ENCODE data around the gene GLI3.

Gene GLI3

DNA sequence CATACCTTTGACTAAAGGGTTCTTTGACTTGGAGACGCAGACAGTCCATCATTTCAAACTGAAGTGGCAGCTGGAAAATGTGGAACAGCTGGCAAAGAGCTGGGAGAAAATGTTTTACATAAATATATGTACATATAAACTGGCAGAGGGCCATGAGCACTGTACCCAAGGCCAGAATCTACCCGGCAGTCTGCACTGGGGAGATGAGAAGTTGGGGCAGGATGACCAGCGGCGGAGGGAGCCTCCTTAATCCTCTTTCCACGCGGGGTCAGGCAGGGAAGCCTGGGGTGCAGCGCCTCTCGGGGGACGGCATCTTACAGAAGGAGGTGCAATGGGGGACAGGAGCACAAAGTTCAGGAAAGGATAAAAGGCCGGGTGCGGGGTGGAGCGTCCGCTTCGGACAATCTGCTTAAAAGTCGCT is 1.3 kb downstream of the GLI3 start:
- no peak for DNase-seq

DNA sequence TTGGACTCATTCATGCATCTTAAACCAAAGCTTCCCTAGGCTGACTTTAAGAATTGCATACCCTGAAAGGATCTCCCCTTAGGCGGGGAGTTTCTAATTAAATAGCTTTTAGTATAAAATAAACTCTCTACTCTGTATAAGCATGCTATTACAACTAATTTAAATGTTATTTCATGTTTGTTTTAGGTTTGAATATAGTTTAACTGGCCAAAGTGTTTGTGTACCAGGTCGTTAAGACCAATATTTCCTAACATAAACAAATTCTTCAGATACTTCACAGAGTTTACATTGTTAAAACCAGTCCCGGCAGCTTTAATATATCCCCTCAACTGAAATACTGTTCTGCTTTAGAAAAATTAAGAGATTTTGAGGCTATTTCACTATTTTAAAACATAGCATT is 2.3 kb downstream of the GLI3 start:
- DNase-seq, result no peak

DNA sequence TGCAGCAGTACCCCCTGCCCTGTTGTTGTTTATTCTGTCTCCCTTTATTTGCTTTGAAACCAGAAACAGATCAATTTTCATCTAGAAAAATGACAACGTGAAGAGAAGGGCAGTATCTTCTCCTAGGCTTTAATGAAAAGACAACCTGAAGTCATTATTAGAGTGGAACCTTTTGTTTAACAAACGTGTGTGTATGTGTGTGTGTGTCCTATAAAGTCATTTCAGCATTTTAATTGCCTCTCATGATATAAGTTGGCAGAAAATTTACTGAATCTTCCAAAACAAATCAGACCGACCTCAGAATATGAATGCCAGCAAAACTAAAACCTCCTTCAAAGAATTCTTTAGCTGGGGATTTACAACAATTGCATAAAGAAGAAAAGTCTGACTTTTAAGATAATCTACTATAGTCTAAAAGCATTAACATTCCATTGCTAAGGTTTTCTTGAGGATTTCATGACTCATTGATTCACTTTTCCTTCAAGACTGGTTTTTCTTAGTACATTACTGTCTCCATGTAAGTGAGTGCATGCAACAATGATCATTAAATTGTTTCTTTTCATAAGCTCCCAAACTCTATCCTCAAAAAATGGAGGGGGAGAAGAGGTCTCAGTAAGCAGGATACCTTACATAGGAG is 3.2 kb downstream of the GLI3 start:
- DNase-seq, result no peak

DNA sequence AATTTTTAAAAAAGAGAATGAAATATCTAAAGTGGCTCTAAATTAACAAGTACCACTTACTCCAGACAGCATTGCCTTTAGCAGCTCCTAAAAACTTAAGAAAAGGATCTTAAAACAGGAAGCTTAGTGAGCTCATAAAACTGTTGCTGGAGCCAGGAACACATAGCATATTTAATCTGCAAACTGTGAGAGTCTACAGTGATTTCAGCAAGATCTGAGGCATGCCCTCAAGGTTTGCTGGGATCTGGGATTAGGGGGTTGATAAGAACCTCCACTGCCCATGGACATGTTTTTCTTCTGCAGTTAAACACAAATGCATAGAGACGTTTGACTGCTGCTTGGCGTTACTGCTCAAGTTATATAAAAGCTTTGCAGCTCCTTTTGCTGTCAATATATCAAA is 3.8 kb downstream of the GLI3 start:
- DNase-seq, result no peak

DNA sequence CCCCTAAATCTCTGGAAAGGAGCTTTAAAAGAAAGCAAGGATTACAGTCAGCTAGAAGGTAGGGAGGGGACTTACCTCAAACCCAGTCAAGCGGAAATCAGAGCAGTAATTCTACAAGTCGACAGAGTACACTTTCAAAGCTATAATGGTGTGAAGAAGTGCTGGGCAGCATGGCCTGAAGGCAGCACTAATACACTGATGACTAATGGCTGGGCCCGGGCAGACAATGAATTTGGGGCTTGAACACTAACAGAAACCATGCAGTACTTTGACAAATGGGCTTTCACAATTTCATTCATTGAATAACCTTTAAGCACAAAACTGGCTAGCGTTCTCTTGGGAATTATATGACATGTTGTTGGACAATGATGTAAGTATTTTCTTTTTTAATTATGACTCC is 4.7 kb downstream of the GLI3 start:
- no peak for DNase-seq

DNA sequence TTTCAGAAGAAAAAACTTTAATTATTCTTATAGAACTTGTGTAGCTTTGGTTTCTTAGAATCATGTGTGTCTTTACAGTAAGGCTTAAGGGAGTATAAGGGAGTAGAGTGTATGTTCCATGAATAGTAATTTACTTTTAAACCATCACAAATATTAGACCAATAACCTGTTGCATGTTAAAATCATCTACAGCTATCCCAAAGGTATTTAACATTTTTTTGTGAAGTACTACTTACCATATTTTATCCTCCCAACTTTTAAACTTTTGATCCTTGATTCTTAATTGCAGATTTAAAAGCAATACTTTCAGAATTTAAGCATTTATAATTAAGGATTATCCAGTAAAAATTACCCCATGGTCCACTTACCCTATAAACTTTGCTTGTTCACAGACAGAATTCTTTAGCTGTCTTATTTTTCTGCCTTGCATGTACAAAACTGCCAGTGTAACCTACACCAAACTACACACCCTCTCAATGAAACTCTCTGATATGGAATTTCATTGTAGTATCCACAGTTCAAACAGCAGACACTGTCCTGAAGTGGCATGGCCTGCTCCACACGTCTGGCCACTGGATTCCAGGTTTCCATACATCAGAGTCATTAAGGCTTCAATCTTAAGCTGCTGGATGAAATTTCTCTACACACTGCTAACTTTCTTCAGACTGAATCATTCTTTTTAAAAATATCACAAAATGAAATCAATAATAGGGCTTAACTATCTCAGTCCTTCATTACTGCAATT is 5.8 kb downstream of the GLI3 start:
- DNase-seq, result no peak

DNA sequence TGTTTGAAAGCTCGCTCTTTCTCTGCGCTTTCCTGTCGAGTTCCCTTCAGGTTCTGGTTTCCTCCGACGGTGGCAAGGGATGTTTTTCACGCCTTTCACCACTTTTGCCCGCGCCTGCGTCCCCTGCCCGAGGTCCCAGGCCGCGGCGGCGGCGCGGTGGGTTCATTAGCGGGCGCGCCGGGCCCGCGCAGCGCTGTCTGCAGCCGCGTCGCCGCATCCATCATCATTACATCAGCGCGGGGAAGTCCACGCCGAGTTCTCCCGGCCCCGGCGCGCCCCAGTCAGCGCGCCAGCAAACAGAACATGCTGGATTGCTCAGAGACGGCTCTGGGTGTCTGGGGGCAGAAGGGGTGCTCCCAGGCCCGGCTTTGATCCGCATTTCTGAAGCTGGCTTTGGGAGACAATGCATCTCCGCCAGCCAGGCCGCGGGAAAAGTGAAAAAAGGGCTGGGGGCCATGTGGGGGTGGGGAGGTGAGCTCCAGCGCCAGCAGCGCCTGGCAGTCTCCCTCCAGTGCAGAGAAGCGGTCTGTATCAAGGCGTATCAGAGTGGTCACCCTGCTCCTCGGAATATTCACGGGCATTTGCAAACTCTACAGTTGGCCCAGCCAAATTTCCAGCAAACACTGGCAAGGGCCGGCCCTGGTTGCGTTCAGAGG is 8.9 kb downstream of the GLI3 start:
- DNase-seq, result no peak

DNA sequence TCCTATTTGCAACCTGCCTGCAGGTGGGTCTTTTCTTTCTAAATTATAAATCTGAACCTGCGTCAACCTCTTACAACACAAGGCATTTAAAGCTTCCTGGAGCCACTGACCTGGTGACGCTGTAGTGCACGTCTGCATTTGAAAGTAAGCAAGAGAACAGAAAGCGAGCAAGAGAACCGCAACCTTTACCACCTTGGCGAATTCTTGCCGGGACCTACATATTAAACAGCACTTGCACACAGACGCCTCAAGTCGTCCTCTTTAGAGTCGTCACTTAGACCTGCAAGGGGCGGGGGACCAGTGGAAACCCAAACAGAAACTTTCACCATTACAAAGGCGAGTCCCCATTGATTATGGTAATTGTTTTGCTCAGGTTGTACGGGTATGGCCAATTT is 9.5 kb downstream of the GLI3 start:
- DNase-seq, result no peak

DNA sequence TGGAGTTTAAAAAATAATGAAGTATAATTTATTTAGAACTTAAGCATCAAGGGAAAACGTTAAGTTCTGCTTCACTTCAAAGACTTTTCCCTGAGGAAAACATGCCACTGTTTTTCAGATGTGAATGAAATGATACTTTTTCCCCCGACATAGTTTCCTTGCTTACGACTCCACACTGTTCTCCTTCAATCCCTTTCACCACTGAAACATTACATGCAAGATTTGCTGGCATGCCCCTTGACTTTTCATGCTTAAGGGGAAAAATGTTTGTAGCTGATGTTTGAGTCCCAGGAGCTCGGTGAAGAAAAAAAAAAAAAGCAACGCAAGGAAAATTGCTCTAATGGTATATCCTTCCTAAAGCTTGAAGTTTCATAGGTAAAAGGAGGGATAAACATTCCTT is 10.0 kb downstream of the GLI3 start:
- no peak for DNase-seq

DNA sequence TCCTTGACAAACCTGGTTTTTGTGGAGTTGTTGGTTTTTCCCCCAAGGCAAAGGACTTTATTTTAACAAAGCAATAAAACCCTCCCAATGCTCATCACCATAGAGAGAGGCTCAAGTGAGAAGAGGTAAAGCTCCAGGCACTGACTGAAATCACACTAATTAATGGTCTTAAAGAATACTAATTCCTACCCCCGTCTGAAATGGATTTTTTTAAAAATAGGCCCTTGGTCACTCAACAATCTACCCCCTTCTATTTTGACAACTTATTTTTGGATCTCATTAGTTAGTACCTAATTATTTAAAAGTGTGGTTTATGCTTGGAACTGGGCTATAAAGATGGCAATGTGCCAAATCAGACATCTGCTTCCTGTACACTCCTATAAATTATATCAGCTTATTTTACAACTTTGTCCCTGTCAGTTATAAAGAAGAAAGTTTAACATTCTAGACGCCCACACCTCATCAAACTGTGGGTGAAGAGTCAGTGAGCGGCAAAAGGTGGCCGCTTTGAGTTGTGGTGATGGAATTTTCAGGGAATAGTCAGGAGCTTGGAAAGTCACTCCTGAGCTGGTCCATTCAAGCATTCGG is 10.6 kb downstream of the GLI3 start:
- no peak for DNase-seq

DNA sequence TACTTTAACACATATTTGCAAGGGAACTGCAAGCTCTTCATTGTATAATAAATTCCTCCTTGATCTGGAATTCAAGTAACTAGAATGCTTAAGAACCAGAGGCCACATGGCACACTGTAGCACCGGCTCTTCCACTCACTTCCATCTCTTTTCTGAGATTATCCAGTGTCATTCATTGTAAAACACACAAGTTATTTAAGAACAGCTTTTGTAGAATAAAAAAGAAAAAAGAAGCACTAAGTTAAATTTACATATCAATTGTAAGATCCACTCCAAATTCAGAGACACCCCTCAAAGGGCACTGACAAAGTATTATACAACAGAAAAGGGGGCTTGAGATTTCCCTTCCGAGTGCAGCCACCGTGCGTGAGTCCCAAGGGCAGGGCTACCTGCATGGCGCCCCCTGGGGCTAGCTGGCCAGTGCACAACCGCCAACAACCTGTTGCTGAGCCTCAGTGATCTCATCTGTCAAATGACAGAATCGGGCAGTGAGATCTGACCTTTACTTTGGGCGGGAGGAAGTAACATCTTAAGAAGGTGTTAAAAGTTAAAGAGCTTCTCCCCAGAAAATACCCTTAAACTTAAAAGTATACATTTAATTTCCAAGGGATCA is 12.5 kb downstream of the GLI3 start:
- DNase-seq, result no peak

DNA sequence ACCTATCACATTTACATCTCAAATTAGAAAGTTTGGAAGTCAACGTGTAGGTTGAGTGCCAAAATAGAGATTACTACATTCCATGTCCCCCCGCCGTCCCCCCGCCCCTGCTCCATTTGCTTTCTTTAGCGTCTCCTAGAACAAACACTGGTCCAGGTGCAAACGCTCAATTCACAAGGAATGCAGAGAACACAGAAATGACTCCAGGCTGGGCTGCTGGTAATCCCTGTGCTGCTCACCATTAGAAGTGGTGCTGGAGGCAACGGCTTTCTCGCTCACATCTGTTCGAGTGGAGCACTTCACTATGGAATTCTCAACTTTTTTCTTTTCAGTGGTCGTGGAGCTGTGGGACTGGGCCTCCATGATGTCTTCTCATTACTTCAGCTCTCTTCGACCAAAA is 14.1 kb downstream of the GLI3 start:
- DNase-seq, result no peak

DNA sequence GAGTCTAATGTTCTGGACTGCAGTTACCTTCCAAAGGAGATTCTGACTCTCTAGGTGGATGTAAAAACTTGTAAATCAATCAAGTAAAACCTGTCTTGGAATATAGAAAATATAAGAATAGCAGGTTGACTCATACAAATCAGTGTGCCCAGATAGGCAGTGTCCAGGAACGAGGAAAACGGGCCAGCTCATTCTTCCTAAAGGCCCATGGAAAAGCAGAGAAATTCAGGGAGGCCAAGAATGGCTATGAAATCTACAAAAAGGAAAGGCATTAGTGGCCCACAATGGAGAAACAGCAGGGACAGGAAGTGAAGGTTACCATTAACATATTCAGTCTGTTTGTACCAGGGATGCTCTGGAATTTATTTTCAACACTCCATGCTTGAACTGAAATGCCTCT is 14.9 kb downstream of the GLI3 start:
- DNase-seq, result no peak

DNA sequence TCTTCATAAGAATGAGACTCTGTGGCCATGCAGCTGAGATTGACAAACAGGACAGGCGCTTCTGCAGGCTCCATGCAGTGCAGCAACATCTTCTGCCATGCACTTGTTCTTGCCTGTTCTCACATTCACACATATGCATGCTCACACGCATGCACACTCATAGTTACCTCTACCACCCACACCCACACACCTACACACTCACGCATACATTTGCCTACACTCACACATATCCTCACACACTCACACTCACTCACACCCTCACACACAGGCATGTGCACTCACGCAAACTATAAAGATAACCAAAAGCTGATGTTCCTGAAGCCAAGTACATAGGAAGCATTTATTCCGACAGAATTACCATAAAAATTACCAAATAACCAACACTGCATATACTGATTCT is 15.7 kb downstream of the GLI3 start:
- no peak for DNase-seq

DNA sequence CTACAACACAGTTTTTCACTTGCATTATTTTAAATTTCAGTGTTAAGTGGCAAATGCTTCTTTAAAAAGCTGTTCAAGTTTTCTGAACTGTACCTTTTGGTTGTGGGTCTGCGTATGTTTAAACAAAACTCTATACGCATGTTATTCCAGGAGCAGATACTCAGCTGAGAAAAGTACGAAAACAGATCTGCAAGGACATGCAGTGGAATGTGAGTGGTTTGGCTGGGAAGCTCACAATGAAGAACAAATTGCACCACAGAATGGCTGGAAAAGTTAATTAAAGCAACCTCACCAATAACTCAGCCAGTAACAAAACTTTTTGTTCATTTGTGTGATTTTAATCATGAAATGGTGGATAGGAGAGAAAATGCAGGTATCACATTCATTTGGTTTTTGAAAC is 17.6 kb downstream of the GLI3 start:
- no peak for DNase-seq

DNA sequence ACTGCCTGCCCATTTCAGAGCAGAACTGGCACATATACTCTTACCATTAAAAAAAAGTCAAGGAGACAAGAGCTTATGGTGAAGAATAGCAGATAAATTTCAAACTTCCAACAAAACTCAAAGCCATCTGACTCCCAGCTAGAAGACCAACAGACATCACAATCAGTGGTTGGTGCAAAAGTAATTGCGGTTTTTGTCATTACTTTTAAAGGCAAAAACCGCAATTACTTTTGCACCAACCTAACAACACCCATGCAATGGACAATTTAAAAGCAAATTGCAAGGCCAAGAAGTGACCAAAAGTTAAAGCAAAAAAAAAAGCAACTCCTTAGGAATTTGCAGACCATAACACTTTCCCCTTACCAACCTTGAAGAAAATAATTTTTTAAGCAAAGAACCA is 18.8 kb downstream of the GLI3 start:
- DNase-seq, result no peak

DNA sequence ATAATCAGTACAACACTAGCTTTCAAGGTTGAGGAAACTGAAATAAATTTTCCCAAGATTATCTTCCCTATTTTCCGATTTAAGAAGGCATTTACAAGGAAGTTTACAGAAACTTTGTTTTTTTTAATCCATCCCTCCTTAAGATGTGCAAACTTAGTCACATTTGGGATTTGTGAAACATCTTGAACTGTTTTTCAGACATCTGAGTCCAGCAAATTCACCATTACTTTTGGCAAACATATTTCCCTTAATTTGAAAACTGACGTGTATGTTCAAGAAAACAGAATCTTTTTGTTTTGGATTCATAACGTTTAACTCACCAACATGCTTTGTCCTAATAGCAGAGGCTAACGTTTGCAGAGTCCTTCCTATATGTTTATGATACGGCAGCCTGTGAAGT is 19.5 kb downstream of the GLI3 start:
- no peak for DNase-seq

DNA sequence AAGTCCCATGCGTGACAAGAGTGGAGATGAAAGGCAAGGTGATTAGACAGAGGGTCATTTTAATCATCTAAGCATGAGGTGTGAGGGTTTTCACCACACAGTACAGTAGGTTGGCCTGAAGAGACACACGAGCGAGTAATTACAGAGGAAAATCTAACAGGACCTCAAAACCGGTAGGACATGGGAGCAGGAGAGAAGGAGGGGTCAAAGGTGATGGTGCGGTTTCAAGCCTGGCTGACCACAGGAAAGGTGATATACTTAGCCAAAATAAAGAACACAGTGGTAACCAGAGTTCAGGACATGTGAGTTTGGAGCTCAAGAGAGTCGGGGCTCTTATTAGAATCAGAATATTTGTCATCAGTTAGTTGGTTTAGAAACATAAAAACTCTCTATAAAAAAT is 20.0 kb downstream of the GLI3 start:
- no peak for DNase-seq

DNA sequence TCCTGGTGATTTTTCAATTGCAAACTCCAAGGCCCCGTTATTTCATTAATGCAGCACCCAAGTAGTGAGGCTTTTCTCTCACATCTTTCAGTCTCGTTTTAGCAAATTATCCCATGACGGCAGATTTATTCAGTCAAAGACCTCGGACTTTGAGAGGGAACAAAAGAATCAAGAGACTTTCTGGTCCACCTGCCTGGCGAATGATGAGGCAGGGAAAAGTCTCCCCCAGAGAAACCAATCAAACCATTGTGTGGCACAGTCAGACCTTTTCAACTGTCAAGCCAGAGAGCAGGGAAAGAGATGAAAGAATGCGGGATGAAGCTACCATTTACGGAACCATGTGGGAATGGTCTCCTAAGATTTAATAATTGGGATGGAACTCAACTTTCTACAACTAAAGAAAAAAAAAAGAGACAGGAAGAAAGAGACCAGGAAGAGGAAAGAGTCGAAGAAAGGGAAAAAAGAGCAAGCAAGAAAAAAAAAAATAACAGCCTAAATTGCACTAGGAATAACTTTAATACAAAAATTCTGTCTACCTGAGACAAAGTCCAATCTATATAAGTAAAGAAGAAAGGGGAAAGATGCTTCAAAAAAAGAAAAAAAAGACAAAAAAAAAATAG is 22.8 kb downstream of the GLI3 start:
- no peak for DNase-seq

DNA sequence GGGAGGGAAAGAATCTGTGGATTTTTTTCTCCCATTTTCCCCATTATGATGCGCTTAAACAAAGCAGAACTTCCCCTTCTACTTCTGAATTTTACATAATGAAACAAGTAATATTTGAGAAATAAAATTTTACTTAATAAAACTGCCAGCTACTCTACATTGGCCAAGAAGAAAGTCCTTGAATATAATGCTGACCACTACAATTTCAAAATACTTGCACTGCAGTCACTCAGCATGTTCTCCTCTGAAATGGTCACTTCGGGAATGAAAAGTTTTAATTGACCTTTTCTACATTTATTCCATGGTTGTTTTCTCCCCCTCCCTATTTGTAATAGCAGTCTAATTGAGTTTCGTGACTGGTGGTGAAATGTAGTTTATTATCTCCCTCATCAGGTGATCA is 23.9 kb downstream of the GLI3 start:
- no peak for DNase-seq

DNA sequence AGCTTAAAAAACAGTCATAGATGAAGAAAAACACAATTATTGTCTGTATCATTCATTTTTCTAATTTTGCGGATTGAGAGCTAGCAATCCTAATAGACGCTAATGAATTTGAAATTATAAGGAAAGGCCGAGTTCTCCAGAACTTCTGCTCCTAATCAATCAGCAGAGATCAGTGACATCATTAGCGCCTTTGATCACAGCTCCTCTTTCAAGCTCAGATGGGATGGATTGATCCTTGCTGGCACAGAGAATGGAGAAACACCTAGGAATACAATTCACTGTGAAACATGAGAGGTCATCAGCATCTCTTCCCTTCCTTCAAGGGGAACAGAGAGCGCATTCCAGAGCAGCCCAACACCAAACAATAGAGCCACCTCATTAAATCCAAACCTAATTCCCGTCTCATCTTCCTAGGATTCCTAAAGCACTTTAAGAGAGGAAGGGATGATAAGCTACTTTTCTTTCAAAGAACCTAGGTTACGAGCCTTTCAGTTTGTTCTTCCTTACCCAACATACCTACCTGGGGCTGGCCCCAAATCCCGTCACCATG is 24.4 kb downstream of the GLI3 start:
- no peak for DNase-seq

DNA sequence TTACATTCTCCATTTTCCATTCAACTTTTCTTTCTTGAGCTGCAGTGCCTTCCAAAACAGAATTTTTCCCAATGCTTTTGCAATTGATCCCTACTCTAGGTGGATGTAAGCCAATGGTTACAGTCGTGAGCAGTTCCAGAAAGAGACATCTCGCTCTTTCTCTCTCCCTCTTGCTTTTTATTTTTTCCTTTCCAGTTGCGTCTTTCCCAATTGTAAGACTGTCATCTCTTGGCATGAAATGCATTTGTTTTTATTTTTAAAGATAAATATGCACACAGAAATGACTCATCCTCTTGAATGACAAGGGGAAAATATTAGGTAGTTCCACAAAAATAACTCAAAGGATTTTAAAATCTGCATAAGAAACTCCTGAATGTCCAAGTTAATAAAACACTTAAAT is 25.1 kb downstream of the GLI3 start:
- no peak for DNase-seq

DNA sequence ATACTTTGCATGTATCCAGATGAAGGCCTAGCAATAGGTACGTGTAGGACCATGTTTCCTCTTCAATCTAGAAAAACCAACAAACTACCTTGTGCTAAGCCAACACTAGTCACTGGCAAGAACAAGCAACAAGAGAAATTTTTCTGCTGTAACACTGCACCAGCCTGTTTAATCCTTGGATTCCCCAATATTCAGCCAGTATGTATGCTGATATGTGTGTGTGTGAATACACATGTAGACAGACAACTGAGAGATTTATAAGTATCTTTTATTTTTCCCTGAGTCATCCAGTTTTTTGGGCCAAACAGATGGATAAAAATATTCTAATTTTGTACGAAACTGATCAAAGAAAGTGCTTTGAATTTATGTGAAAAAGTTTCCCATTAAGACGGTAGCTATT is 26.2 kb downstream of the GLI3 start:
- DNase-seq, result no peak

All from hematopoietic multipotent progenitor cell treated with erythropoietin and hydrocortisone succinate and interleukin-3 and kit ligand, for 6 days (in vitro differentiated cells).